ENCODE data around the gene TNC.

GRCh38 chr9:115093520-115093919, 24.4 kb downstream of the TNC start:
- TF ChIP-seq, protein P1, sequence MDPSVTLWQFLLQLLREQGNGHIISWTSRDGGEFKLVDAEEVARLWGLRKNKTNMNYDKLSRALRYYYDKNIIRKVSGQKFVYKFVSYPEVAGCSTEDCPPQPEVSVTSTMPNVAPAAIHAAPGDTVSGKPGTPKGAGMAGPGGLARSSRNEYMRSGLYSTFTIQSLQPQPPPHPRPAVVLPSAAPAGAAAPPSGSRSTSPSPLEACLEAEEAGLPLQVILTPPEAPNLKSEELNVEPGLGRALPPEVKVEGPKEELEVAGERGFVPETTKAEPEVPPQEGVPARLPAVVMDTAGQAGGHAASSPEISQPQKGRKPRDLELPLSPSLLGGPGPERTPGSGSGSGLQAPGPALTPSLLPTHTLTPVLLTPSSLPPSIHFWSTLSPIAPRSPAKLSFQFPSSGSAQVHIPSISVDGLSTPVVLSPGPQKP (IDR thresholded peaks at IDR 0.05; ENCODE audit: borderline replicate concordance, low read depth, low read length), result no peak
- TF ChIP-seq CTCF (conservative IDR thresholded peaks at IDR 0.05; ENCODE audit: low read depth, low read length) (no peak), MXI1 (IDR thresholded peaks at IDR 0.05; ENCODE audit: borderline replicate concordance, low read depth, low read length) (no peak), POLR2A (IDR thresholded peaks at IDR 0.05; ENCODE audit: low read depth, low read length) (no peak), CEBPB (IDR thresholded peaks at IDR 0.05; ENCODE audit: low read depth, low read length) (no peak)

All from IMR-90 (cell line).